Activated naive CD4-positive, alpha-beta T cell (primary cell): Measurements from ENCODE around the gene GATA5.

ENCODE experiments used
- DNase-seq, 4 experiments: peaks; one replicate each; lab custom pipeline; 2025; lab: John Stamatoyannopoulos, UW

The GATA5 gene

DNA sequence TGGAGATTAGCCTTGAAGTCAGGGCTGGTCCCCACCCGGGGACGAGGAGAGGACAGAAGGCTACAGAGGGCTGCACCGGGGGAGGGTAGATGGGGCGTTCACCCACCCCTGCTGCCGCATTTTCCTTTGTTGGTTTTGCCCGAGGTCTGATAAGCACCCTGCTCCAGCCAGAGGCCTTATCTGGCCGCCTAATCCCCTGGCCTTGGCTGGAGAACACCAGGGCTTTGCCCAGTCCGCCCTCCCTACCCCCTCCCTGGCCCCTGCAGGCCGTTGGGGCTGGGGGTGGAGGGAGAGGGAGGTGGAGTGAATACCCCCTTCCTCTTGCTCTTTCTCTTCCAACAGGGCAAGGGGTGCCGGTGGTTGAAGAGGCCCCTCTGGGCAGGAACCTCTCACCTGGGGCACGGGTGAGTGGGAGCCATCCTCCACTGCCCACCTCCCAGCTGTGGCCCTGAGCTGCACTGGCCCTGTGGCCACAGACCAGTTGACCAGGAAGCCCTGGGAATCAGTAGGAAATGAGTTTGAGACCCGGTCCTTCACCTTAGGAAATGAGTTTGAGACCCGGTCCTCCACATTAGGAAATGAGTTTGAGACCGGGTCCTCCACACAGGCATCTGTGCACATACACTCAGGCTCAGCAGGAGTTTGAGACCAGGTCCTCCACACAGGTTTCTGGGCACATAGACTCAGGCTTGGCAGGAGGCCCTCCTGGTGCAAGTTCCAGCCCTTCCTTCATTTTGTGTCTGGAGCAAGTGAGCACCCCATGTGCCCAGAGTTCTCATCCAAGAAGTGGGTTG lies 12.0 kb upstream of the GATA5 start:
- no peak for DNase-seq

DNA sequence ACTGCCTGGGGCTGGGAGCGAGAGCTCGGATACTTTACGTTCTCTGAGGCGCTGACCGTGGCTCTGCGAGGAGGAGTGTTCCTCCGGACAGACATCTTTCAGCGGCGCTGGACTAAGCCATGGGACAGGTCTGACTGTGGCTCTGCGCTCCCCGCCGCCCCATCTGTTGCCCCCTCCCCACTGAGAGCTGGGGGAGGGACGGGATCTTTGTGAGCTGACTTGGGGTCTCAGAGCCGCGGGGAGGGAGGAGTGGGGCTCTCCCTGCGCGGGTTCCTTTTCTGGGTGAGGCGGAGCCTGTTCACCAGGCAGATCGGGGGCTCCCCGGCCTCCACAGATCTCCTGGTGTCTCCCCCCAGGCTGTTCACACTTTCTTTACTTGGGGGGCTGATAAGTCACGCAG lies 11.3 kb upstream of the GATA5 start:
- DNase-seq, result no peak

DNA sequence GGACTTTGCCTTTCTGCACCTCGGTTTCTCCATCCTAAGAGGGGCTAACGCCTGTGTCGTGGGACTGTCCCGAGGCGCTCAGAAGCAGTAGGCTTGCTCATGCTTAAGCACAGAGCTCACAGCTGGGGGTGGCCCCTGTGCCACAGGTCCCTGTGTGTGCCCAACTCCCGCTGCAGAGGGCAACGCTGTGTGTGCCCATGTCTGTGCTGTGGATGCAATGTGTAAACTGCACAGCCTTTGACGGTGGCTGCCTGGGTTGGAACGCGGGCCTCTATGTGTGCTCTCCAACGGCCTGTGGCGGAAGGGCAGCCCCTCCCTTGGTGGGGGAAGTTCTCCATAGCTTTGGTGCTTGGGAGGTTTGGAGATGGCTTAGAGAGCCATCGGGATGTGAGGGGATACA lies 10.7 kb upstream of the GATA5 start:
- no peak for DNase-seq

DNA sequence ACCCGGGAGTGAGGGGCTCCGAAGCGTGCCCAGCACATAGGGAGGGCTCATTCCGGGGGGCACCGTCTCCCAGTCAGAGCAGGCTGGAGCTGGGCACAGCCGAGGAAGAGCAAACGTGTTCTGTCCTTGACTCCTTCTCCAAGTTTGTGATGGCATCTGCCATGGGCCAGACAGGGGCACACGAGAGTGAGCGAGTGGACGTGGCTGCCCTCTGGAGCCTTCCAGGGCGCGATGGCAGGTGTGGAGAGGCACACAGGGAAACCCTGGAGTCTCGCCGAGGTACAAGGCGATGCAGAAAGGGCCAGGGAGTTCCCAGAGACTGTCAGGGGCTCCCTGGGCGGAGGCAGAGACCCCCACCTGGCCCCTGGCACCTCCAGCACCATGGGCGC lies 9.9 kb upstream of the GATA5 start:
- no peak for DNase-seq

DNA sequence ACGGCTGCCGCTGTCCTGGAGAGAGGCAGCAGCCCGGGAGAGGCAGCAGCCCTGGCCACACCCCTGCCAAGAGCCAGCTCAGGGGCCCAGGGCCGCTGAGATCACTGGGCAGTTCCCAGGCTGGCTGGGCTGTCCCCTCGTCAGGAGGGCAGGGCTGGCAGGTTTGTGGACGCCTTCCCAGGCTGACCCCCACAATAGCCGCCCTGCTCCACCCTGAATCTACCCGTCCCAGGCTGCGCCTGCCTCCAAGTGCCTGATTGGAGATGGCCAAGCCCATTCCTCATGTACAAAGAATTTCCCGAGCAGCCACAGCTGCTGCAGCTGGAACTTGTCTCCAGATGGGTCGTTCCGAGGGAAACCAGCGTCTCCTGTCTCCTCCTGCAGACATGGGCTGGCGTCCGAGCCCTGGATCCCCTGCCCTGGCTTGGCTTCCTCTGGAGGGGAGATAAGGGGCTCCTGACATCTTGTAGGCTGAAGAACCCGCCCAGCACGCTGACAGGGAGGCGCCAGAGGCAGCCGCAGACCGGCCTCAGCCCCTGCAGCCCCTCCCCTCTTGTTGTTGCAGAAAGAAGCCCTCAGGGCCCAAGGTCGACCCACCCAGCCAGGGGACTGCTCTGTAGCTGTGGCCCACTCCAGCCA lies 9.4 kb upstream of the GATA5 start:
- no peak for DNase-seq

DNA sequence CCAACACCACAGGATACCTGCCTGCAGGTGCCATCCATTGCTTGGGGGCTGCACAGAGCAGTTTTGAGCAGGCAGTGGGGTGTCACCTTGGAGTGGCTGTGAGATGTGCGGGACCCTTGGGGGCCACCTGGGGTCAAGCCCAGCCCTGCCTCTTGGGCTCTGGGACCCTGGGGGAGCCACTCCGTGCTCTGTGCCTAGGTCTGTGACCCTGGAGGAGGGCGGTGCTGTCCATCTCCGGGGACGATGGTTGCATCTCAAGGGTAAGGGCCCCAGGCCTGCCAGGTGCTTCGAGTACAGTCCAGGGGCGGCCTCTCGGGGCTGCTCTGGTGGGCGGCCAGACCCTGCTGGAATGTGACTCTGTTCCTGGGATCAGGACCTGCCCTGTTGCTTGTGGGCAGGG lies 8.7 kb upstream of the GATA5 start:
- DNase-seq, result no peak

DNA sequence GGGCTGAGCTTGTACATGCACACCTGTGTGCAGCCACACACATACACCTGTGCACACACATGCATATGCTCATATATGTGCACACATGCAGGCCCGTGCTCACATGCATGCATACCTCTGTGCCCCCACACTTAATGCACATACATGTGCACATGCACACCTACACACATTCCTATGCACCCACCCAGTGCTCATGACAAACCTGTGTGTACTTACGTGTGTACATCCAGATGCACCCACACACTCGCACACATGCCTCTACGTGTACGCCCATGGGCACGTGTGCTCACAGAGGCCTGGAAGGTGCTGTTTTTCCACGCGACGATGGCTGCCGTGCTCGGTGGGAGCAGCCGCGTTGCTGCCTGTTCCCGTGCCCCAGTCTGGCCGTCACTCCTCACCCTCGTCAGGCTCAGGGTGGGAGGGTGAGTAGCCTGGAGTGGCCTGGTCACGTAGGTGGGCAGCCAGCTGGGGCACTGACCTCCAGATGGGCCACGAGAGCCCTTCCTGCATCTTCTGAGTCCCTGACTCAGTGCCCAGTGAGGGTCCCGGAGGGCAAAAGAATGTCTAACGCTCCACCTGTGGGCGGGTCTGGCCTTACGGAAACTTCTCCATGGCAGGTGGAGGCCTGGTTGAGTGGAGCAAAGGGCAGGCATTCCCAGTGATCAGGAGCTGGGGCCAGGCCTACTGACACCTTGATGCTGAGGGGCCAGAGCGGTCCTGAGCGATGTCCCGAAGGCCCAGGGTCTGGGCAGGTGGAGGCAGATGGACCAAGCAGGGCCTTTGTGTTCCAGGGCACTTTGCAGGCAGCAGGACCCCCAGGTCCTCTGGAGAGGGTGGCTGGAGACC lies 8.0 kb upstream of the GATA5 start:
- no peak for DNase-seq

DNA sequence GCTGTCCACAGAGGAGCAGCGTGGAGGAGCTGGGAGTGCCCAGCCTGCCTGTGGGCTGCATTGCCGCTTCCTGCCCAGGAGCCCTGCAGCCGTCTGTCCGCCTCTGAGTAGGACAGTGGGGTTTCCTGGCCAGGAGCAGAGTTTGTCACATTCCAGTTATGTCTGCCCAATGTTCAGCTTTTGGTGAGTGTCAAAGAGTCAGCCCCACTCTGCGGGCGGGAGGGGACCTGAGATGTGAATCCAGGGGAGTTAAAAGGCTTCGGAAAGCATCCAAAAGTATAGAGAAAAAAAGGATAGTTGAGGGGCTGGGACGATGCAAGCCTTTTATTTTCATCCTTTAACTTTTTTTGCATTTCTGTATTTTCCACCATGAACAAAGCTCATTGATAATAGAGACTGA lies 7.2 kb upstream of the GATA5 start:
- no peak for DNase-seq

DNA sequence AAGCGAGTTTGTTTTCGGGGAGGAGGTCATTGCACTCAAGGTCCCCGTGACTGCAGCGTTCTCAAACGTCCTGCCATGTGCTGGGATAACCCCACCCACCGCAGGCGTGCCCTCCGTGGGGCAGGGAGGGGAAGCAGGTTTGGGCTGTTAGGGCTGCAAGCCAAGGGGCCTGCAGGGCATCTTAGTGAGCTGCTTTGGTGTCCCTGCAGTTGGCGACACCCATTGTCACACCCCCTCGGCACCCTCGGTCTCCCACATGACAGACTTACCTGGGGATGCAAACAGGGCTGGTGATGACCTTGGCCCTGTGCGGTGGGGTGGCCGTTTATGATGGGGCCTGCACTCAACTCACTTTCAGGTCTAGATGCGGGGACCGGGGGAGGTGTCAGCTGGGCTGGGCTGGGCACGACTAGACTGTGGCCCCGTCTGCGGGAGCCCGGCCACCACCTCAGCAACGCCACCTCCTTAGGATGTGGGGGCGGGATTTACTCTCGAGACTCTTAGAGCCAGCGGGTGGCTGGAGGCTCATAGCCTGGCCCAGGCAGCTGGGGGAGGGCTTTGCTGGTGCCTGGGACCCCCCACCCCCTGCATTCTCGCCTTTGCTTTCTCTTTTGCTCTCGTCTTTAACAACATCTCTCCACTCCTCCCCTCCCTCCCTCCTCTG lies 6.5 kb upstream of the GATA5 start:
- DNase-seq, result no peak

DNA sequence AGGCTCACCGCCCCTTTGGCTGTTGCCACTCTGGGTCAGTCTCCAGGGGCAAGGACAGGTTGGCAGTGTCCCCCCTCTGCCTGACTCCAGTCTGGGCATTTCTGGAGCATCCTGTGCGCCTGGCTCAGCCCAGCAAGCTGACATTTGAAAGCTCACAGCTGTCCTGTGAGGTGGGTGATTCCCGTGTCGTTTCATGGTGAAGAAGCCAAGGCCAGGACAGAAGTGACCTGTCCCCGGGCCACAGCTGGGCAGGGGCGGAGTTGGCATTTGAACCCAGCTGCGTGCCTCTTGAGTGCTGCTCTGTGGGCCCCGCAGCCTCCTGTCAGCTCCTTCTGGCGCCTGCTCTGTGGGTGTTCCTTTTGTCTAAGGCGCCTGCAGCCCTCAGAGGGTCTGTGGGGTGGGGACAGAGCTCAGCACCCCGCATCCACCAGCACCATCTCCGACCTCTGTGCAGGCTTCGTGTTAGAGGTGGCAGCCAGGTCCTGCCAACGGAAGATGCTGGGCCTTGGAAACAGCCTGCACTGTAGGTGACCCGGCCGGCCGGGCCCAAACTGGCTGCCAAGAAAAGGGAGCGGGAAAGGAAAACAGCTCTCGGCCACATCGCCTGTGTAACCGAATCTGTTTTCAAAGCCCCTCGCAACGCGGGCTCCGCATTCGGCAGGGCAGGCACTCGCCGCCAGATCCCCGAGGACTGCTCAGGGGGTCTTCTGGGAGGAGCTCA lies 5.8 kb upstream of the GATA5 start:
- no peak for DNase-seq

DNA sequence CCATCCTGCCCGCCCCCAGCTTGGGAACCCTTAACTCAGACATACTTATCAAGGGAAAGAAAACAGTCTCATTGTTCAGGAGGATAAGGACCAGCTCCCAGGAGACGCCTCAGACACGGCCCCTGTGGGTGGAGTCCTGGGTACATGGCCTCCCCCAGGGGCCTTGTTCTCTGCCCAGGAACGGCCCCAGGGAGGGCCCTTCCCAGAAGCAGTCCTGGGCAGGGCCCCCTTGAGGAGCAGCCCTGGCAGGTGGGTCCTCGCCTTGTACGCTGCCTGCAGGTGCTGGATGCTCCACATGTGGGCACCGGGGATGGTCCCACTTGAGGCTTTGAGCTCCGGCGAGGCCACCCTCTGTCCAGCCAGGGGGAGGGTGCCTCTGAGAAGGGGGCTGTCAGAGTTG lies 4.5 kb upstream of the GATA5 start:
- DNase-seq, result no peak

DNA sequence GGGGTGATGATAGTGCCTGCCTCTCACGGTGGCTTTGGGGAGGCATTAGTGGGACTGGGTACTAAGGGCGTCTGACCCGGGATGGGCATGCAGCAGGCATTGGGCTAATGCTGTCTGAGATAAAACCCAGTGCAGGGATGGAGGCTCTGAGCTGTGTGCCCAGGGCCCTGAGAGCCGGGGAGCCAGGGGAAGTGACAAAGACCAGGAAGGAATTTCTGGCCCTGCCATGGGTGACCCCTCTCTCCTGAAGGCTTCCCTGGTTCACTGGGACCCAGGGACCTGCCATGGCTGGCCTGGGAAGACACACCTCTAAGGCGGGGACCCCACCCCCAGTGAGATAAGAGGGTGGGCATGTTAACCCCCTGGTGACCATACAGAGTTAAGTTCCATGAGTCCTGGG lies 3.9 kb upstream of the GATA5 start:
- DNase-seq, result no peak

DNA sequence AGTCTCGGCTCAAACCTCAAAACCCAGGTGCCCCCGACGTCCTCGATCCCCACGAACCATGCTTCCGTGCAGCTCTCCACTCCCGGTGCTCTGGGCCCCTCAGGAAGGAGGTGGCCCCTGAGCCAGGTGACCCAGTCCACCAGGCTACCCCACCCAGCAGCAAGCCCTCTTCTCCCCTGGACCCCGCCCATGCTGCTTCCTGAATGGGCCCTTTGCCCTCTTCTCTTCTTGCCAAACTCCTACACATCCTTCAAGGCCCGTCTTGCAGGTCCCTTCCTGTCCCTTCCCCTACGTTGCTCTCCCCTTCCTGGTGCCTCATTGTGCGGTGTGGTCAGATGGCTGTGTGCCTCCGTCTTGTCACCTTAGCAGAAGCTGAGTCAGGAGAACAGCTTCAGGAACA lies 3.4 kb upstream of the GATA5 start:
- DNase-seq, result no peak

DNA sequence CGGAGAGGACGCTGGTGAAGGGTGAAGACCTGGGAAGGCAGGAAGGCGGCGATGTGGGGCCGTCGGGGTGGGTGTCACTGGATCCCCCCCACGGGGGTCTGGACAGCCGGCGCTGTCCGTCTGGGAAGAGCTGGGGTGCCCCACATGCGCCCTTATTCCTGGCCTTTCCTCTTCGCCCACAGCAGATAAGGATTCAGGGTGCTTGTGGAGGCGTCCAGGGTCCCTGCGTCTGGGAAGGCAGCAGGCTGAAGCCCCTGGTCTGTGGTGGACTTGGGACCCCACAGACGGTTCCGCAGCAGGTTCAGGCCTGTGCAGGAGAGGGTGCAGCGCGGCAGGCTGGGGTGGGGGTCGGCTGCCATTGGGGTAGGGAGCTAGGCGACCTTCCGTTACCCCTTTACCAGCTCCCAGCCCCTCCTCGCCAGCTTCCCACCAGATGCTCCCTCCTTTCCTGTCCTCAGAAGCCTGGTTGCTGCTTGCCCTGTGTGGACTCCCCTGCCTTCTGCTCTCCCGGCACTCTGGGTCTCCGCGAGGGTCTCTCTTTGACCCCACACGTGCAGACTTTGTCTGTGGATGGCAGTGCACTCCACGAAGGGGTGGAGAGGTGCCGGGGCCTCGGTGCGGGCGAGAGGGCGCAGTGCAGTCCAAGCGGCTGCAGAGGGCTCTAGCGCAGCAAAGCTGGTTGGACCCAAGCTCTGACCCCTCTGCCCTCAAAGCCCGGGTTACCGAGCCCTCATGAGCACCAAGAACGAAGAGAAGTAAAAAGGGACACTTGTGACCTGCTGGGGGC lies 2.1 kb upstream of the GATA5 start:
- DNase-seq, result no peak

DNA sequence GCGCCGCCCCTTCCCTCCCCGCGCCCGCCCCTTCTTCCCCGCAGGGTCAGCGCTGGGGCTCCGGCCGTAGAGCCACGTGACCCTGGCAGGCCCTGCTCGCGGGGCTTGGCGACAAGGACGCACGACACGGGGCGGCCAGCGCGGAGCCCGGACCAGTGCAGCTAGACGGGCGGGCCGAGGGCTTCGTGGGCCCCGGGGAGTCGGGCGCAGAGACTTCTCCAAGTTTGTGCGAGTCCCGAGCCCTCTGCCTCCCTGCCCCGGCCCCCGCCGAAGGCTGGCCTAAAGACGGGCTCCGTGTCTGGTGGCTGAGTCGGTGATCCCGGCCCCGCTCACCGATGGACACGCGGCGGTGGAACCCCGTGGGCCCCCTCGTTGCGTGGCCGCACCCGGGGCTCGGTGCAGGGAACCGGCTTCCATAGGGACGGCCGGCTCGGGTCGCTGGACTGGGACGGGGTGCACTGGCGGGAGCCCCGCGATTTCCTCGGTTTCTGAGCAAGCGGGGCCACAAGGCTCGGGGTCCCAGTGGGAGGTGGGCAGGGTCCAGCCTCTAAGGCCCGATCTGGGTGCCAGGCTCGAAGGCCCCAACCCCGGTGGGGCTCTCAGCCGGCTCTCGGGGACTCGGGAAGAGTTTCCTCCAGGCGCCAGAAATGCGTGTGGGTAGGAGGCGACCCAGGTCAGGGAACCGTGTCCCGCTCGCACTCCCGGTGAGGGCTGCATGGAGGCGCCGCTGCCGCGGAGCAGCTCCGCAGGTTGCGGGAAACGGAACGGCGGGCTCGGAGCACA lies 452 bp upstream of the GATA5 start:
- DNase-seq, result no peak

DNA sequence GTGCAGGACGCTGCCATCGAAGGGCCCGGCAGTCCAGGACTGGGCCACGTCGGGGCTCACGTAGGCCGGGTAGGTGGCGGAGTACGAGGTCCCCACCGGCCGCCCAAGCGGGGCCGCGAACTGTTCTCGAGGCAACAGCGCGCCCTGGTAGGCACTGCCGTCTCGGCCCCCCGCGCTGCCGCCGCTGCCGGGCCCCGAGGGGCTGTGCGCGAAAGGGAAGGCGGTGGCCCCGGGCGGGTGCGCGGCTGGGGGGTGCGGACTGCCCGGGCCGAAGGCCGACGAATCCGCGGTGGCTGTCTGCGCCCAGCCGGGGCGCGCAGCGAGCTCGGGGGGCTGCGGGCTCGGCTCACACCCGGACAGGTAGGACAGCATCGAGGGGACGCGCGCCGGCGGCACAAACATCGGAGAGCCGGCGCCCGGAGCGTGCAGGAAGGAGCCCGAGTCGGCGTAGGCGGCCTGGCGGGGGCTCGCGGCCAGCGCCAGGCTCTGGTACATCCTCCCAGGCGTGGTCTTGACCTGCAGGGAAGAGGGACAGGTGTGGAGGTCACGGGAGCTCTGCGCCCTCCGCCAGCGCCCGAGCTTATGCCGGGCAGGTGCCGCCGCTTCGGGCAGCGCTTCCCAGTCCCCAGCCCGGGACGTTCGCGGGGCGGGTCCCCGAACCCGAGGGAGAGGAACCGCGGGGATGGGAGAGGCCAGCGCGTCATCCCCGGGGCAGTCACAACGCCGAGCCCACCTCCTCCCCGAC lies 596 bp downstream of the GATA5 start:
- no peak for DNase-seq

DNA sequence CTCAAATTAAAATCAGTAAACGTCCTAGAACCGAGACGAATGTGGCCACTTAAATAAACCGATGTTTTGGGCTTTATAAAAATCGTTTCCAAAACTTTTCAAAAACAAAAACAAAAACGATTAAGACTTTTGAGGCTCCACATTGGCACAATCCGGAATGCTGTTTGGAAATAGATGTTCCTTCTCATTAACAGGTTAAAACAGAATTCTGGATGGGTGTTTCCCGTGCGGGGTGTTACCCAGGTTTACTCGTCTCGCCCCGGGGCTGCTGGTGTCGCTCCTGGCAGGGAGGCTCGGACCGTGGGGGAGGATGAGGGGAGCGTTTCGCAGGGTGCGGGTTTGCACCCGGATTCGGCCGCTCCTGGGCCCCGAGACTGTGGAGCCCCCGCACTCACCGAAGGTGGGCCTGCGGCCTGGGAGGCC lies 1.2 kb downstream of the GATA5 start:
- no peak for DNase-seq

DNA sequence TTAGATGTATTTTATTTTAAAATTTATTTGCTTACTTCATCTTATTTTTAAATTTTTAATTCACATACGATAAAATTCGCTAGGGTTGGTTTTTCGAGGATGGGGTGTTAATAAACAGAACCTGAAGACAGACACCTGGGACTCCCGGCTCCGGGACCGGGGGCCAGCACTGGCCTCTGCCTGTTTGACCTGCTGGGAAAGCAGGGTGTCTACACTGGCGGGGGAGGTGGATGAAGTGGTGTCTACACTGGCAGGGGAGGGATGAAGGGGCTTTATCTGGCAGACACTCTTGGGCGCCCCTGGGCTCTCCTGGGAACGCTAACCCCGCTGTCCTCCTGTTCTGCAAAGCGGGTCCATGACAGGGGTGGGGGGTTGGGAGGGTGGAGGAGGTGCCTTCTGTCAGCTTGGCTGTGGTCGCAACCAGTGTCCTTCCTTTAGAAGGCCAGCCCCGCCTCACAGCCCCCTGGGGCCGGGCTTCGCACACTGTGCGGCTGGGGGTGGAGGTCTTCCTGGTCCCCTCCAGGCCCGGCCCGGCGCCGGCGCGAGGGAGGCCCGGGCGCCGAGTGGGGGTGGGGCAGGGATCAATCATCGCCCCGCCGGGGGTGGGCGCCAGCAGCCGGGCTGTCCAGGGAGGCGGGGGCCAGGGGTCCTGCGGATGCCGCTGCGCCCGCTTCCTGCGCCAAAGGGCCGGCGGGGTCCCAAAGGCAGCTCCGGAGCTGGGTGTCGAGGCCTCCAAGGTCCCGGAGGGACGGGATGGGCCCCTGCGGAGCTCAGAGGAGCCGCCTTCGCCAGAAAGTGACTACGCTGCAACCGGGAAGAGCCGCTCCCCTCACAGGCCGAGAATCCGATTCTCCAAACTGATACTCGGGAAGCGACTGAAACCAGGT lies 1.8 kb downstream of the GATA5 start:
- no peak for DNase-seq
